CD1c-positive myeloid dendritic cell (primary cell): Measurements from ENCODE around the gene CRTC3.
A peak's percentile ranks its signal among the peaks of the same experiment; 100 is the strongest.
"Not testable (repeated sequence)": the region's sequence is repeated elsewhere in the genome, so short reads cannot be mapped to it uniquely, and the experiment has no call there.

Experiments
- DNase-seq: peaks from one replicate; pipeline ENCODE4 v3.0.0-alpha.2; 2016; ENCODE audit errors: extremely low spot score

CRTC3 gene

GRCh38 chr15:90529371-90530249, at the start of gene CRTC3:
Gene CRTC3, plus strand, starts transcription at chr15:90529923. Its CDS starts 149 bp downstream, at chr15:90530072.
- peak; percentile 72 for DNase-seq

GRCh38 chr15:90481023-90481422, 48.7 kb upstream of the CRTC3 start:
- DNase-seq: peak; percentile 47

- DNase-seq: peak; percentile 48
These were observed 47.4 kb upstream of the CRTC3 start for GRCh38 chr15:90482124-90483011.

GRCh38 chr15:90483012-90483307, 46.8 kb upstream of the CRTC3 start:
- no peak for DNase-seq

- no peak for DNase-seq
These were observed 46.1 kb upstream of the CRTC3 start for GRCh38 chr15:90483637-90484036.

GRCh38 chr15:90487186-90487585, 42.5 kb upstream of the CRTC3 start:
- no peak for DNase-seq

GRCh38 chr15:90489514-90489913, 40.2 kb upstream of the CRTC3 start:
- DNase-seq: no peak

- DNase-seq: no peak
These were observed 39.8 kb upstream of the CRTC3 start for GRCh38 chr15:90489944-90490343.

- DNase-seq: no peak
These were observed 36.1 kb upstream of the CRTC3 start for GRCh38 chr15:90493647-90494046.

GRCh38 chr15:90495067-90495466, 34.7 kb upstream of the CRTC3 start:
- DNase-seq: no peak

- peak; percentile 81 for DNase-seq
These were observed 32.9 kb upstream of the CRTC3 start for GRCh38 chr15:90496791-90497190.

GRCh38 chr15:90497376-90497775, 32.3 kb upstream of the CRTC3 start:
- DNase-seq: peak; percentile 52

- no peak for DNase-seq
These were observed 31.8 kb upstream of the CRTC3 start for GRCh38 chr15:90497912-90498311.

- DNase-seq: no peak
These were observed 29.6 kb upstream of the CRTC3 start for GRCh38 chr15:90500171-90500570.

GRCh38 chr15:90501898-90502297, 27.8 kb upstream of the CRTC3 start:
- DNase-seq: no peak

GRCh38 chr15:90510781-90511180, 18.9 kb upstream of the CRTC3 start:
- DNase-seq: not testable (repeated sequence)

- not testable (repeated sequence) for DNase-seq
These were observed 18.5 kb upstream of the CRTC3 start for GRCh38 chr15:90511211-90511618.

GRCh38 chr15:90512276-90512675, 17.4 kb upstream of the CRTC3 start:
- DNase-seq: peak; percentile 77

GRCh38 chr15:90512981-90513380, 16.7 kb upstream of the CRTC3 start:
- DNase-seq: peak; percentile 74

GRCh38 chr15:90513448-90513847, 16.3 kb upstream of the CRTC3 start:
- DNase-seq: no peak

GRCh38 chr15:90513893-90514292, 15.8 kb upstream of the CRTC3 start:
- DNase-seq: not testable (repeated sequence)

GRCh38 chr15:90519688-90520087, 10.0 kb upstream of the CRTC3 start:
- no peak for DNase-seq

- no peak for DNase-seq
These were observed 9.4 kb upstream of the CRTC3 start for GRCh38 chr15:90520365-90520764.
